NCI-H1417 treated with DMSO at 0.1 percent for 48 hours (cell line): ENCODE data around the gene S100A6.

Experiments
- DNase-seq: peaks from one replicate; lab custom pipeline; 2025; lab: John Stamatoyannopoulos, UW

Gene S100A6

DNA sequence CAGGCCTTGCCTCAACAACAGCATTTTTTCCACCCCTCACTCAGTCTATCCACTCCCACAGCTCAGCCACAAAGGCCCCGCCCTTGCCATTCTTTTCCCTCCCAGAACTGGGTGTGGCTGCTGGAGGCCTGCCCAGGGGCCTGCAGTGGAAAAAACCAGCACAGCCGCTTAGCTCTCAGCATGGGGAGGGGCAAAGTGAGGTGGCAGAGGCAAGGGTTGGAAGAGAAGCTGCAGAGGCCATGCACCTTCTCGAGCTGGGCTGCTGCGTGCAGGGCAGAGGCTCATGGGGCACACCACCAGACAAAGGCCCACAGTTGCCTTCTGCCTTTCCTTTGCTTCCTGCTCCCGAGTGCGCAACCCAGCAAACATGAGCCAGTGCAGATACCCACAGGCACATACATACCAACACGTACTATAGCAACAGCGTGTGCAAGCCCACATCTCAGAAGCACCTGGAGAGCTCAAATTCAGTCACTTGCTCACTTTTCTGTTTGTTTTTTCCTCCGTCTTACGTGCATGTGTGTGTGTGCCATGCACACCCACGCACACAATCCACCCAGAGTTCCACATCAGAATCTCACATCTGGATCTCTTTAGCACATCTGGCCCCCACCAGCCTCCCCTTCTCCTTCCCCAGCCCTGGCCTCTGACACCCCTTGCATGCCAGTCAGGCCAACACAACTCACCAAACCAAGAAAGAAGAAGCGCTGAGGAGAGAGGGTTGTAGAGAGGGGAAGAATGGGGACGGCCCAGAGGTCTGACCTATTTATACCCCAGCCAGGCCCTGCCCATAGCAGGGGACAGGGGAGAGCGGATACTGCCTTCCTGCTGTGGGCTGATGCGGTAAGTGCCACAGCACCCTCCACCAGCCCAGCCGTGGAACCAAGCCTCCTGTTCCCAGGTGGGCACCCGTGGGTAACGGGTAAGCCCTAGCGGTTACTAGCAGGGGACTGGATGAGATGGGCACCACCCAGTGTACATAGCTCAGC is 9.6 kb upstream of the S100A6 start, which contains the start of gene S100A4:
Gene S100A4, minus strand, starts transcription at position 740 of the 989 bp plus-strand sequence. CDS start 1,012 bp downstream, outside the sequence.
- no peak for DNase-seq

DNA sequence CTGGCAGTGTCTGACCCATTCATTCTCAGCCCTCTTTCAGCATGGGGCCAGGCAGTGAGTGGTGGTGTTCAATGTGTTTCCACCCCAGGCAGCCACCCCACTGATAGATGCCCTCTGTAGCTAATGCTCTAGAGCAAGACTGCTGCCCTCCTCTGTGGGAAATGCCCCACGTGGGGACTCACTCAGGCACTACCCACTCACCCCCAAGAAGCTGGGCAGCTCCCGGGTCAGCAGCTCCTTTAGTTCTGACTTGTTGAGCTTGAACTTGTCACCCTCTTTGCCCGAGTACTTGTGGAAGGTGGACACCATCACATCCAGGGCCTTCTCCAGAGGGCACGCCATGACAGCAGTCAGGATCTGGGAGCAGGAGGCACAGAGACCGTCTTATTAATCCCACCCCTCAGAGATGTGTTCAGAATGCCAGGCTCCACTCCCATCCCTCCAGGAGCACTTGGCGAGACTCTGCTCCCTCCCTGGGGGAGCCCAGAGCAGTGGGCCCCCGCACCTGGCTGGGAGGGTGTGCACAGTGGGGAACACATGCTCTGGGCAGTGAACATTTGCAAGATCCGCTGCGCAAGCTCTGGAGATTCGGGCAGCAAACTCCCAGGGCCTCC is 8.8 kb upstream of the S100A6 start:
- DNase-seq: no peak

GRCh38 chr1:153543736-153544135 is 7.9 kb upstream of the S100A6 start:
- DNase-seq: no peak

DNA sequence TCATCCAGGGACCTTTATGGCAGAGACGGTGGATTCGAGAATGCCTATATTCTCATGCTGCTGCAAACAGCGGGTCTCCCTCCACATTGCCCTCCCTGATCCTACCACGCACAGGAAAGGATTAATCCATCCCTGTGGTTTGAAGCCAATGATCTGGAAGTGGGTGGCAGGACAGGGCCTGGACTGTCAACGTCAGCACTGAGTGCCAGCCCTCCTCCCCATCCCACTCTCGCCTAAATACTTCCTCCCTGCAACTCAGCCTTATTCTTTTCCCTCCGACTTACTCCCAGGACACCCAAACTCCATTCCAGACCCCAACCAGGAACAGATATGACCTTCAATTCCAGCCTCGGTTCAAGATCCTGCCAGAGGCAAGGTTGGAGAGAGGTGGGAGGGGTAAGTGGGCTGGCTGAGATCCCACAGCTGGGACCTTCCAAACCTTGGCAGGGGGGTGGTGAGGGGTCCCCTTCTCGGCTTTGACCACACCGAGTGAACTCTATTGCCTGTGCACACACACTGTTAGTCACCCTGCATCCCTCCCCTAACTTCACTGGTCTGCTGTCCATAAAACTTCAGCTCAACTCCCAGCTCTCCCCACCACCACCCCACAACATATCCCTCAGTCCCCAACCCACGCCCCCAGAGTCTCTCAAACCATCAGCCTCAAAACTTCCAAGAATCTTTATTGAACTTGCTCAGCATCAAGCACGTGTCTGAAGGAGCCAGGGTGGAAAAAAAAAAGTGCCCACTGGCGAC is 7.3 kb upstream of the S100A6 start:
- no peak for DNase-seq

GRCh38 chr1:153541641-153542590 is 6.1 kb upstream of the S100A6 start:
- DNase-seq: no peak

GRCh38 chr1:153540394-153541361 is 4.9 kb upstream of the S100A6 start, which contains the start of gene S100A5:
TSS of gene S100A5 (minus strand) at chr1:153540934. CDS start at chr1:153540191, 743 bp downstream.
- no peak for DNase-seq

DNA sequence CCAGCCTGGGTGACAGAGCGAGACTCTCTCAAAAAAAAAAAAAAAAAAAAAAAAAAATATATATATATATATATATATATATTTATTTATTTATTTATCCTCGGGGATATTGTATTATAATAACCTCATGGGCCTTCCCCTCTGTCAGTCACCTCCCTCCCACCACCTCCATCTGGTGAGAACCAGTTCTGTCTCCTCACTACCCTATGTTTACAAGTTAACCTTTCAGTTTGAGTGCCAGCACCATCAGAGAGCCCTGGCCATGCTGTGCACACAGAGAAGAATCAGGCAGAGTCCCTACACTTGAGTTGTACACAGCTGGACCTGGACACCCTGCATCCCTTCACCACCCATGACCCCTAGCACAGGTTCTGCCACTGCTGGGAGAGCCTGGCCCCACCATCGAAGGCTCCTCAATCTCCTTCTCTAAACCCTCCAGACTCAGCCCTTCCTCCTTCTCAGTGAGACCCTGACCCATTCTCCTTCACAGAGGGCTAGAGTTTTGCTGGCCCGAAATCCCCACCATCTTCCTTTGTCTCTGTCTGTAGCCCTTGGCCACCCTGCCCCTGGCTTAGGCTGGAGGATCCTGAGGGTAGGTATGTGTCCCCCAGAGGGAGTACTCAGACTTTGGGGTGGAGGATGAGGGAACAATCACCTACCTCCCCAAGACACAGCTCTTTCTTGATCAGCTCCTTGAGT is 3.8 kb upstream of the S100A6 start:
- no peak for DNase-seq

GRCh38 chr1:153538315-153538821 is 2.6 kb upstream of the S100A6 start:
- DNase-seq: no peak

- DNase-seq: no peak
Observed at GRCh38 chr1:153537376-153537730, 1.6 kb upstream of the S100A6 start.

GRCh38 chr1:153536671-153537375 is 1.0 kb upstream of the S100A6 start:
- no peak for DNase-seq

DNA sequence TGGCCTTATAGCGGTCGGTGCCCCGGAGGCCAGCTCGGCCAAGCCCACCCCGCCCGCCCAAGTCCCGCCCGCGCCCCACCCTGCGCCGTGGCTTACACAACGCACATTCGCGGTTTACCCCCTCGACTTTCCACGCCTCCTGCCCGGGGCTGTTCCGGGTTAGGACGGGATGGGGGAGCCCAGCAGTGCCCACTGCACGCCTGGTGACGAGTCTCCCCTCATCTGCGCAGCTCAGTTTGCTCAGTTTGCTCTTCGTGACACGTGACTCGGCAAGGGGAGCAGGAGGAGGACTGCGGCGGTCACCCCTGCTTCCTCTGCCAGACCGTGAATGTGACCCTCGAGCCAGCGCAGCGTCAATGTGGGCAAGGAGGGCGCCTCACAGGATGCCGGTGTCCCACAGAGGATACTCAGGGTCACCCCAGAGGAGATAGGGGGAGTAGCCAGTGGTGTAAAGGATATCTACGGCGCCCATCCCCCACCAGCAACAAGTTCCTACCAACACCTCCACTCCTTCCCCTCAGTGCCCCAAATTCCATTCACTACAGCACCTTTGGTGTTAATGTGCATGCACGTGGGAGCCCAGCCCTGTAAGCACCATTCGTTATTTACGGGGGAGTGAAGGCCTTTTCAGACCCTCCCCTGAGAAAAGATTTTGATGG is 350 bp upstream of the S100A6 start:
- no peak for DNase-seq

DNA sequence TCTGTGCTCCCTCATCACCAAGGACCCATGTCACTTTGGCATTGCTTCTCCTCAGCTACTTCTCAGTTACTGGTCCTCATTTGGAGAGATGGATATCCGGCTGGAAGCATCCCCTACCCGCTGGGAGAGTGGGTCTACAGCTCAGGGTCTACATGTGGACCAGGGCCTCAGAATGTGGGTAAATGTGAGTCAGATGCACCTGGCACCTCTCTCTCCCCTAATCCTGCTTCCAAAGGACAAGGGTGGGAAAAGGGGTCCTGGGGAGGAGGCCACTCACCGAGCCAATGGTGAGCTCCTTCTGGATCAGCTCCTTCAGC is 908 bp downstream of the S100A6 start:
- no peak for DNase-seq

GRCh38 chr1:153534226-153534924 is 1.4 kb downstream of the S100A6 start:
- no peak for DNase-seq

GRCh38 chr1:153533689-153534201 is 2.0 kb downstream of the S100A6 start:
- DNase-seq: no peak

DNA sequence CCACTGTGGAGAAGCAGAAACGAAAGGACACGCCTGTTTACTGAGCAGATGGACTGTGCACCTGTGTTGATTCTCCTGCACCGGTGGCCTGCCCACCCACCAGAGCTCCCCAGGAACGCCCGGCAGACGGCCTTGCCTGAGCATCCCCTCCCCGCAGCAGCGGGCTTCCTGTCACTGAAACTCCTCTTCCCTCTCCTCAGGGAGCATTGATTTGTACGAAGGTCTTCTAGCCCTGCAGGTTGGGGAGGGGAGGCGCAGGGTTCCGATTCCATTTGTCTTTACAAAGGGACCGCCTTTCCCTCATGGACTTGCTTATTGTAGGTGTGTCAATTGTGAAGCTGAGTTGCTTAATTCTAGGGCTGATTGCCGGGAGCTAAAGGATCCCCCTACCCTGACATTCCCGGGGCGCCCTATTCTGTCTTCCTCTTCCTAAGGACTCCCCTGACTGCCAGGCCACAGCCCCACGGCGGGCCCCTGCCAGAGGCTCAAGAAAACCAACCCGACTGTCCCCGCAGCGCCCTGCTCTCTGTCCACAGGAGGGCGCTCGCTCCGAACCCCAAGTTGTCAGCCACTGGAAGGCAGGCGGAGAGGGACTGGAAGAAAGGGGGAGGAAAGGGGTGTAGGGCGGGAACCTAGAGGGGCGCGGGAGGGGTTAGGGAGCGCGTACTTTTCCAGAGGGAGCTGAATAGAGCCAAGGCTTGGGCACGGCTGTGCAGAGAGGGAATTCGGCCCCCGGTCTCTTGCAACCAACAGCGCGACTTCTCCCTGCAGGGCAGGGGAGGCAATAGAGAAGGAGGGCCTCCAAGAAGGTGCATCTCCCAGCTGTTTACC is 2.8 kb downstream of the S100A6 start:
- peak; percentile 39 for DNase-seq

DNA sequence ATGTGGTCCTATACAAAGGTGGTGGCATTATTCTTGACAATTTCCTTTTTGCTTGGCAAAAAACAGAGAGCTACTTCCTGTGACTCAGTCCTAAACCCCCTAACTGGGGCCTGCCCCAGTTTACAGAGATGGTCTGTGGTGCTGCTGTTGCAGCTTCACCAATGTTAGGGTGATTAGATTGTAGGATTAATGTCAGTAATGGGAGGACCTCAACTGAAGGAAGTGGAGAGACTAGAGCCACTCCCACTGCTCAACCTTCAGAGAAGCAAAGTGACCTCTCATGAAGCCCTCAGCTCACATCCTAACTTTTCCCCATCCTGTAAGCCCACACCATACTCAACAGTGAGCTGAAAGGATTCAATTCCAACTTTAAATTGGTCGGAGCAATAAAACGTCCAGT is 3.6 kb downstream of the S100A6 start:
- DNase-seq: no peak
